ENCODE measurements around the gene PCK1.

GRCh38 chr20:57612916-57613315 lies 52.0 kb downstream of the PCK1 start:
- TF ChIP-seq CTCF (IDR thresholded peaks at IDR 0.05) (no peak), NFE2L1 (CRISPR knock-in tag; IDR thresholded peaks at IDR 0.05) (no peak), USF2 (CRISPR knock-in tag; IDR thresholded peaks at IDR 0.05) (no peak), ESRRA (CRISPR knock-in tag; IDR thresholded peaks at IDR 0.05; ENCODE audit: borderline replicate concordance) (no peak), CREM (CRISPR knock-in tag; IDR thresholded peaks at IDR 0.05) (no peak), FOXJ3 (CRISPR knock-in tag; IDR thresholded peaks at IDR 0.05; ENCODE audit: borderline replicate concordance) (no peak), NR2C2 (CRISPR knock-in tag; IDR thresholded peaks at IDR 0.05) (no peak), MLX (CRISPR knock-in tag; IDR thresholded peaks at IDR 0.05) (no peak), JUN (CRISPR knock-in tag; IDR thresholded peaks at IDR 0.05) (no peak), ZSCAN18 (CRISPR knock-in tag; IDR thresholded peaks at IDR 0.05) (no peak)

Data from WTC11 (cell line).